HCT116 (cell line): ENCODE measurements around the gene PFKFB3. TPM values are rescaled to one million over a fixed set of nuclear protein-coding genes. Genes with fewer than 3 reads are reported as not detected.
A peak's percentile ranks its signal among the peaks of the same experiment; 100 is the strongest.

Experiments
- ATAC-seq: fragments of 200-7000 bp; cut with Tn5 transposase; 2 replicates; pipeline ENCODE4 v1.9.1; 2020; ENCODE audit warnings: mild to moderate bottlenecking, moderate library complexity
- BruUV-seq: library from RNA; stranded (reverse); fragments of 400-500 nt; replicated peaks from 2 replicates; lab custom pipeline; 2021; lab: Mats Ljungman, UMichigan
- CTCF ChIA-PET: fragments of 300-600 bp; sonication (Branson Sonifier 250); formaldehyde crosslinking; loops from one replicate; lab custom pipeline; 2021; ENCODE audit warnings: antibody characterized with exemption; lab: Charles Lee
- POLR2A ChIA-PET: fragments of 300-600, 350-600 bp; sonication (Branson Sonifier 250); formaldehyde crosslinking; loops from one replicate; lab custom pipeline; 2021; ENCODE audit warnings: antibody characterized with exemption; lab: Charles Lee
- RAD21 ChIA-PET, 2 experiments: fragments of 300-600 bp; sonication (Branson Sonifier 250); formaldehyde crosslinking; loops; one replicate each; lab custom pipeline; 2023; ENCODE audit warnings: low total read pairs in 2 of 2; ENCODE audit not compliant: uncharacterized antibody in 2 of 2, unreplicated experiment in 2 of 2, low non-redundant PET in 1 of 2; lab: Charles Lee
- DNase-seq: peaks from one replicate; pipeline ENCODE4 v3.0.0-alpha.2; 2010; ENCODE audit warnings: low read depth, low spot score
- H2AFZ ChIP-seq: fragments of 200-600 bp; shearing (Covaris generic), sonication (generic); 2 replicates; pipeline ENCODE4 v1.6.1; 2017; ENCODE audit warnings: low read depth, mixed run types, mixed read lengths, antibody characterized with exemption, low read length; ENCODE audit not compliant: poor library complexity, severe bottlenecking
- H3K27ac ChIP-seq: 2 replicates; pipeline ENCODE4 v1.5.1; 2012; ENCODE audit warnings: low read depth, low read length
- H3K27me3 ChIP-seq: fragments of 200-600 bp; sonication (generic); 2 replicates; pipeline ENCODE4 v1.6.1; 2016; ENCODE audit warnings: mixed run types, low read length, mixed read lengths; ENCODE audit not compliant: insufficient read depth
- H3K36me3 ChIP-seq, 2 experiments: fragments of 200-500 bp in 1 of 2; fragments of 200-600 bp in 1 of 2; sonication (Bioruptor generic) in 1 of 2; sonication (generic) in 1 of 2; 2 replicates each; pipeline versions ENCODE4 v1.5.1 to v1.6.1; 2014 to 2016; ENCODE audit warnings: low read length in 2 of 2, inconsistent platforms in 1 of 2, mixed read lengths in 1 of 2, mixed run types in 1 of 2; ENCODE audit not compliant: insufficient read depth in 2 of 2, control insufficient read depth in 1 of 2
- H3K4me1 ChIP-seq, 2 experiments: fragments of 200-600 bp in 1 of 2; sonication (generic) in 1 of 2; 2 replicates each; pipeline versions ENCODE4 v1.5.1 to v1.6.1; 2012 to 2017; ENCODE audit warnings: low read length in 2 of 2, inconsistent platforms in 1 of 2, mild to moderate bottlenecking in 1 of 2, mixed read lengths in 1 of 2, mixed run types in 1 of 2, moderate library complexity in 1 of 2; ENCODE audit not compliant: insufficient read depth in 2 of 2, control insufficient read depth in 1 of 2
- H3K4me2 ChIP-seq: fragments of 200-600 bp; sonication (generic); 2 replicates; pipeline ENCODE4 v1.6.1; 2017; ENCODE audit warnings: mixed run types, low read length, mixed read lengths
- H3K4me3 ChIP-seq, 2 experiments: fragments of 200-600 bp in 1 of 2; sonication (generic) in 1 of 2; replicated peaks in 1 of 2; 2 replicates each; pipeline ENCODE4 v1.5.1; 2011 to 2016; ENCODE audit warnings: low read length in 2 of 2, control low read depth in 1 of 2, low read depth in 1 of 2, mild to moderate bottlenecking in 1 of 2, mixed read lengths in 1 of 2, mixed run types in 1 of 2
- H3K79me2 ChIP-seq: fragments of 200-600 bp; sonication (generic); 2 replicates; pipeline ENCODE4 v1.6.1; 2017; ENCODE audit warnings: mild to moderate bottlenecking, mixed run types, low read length, moderate library complexity, mixed read lengths; ENCODE audit not compliant: insufficient read depth
- H3K9ac ChIP-seq: fragments of 200-600 bp; sonication (generic); 2 replicates; pipeline ENCODE4 v1.6.1; 2016; ENCODE audit warnings: low read length, mixed read lengths
- H3K9me2 ChIP-seq: fragments of 200-600 bp; sonication (generic), shearing (Covaris generic); 2 replicates; pipeline ENCODE4 v1.6.1; 2017; ENCODE audit warnings: mixed run types, mild to moderate bottlenecking, moderate library complexity; ENCODE audit not compliant: insufficient read depth
- H3K9me3 ChIP-seq, 2 experiments: fragments of 200-500 bp in 1 of 2; fragments of 200-600 bp in 1 of 2; sonication (Bioruptor generic) in 1 of 2; sonication (generic) in 1 of 2; 2 replicates each; pipeline ENCODE4 v1.6.1; 2014 to 2017; ENCODE audit warnings: low read length in 2 of 2, mixed read lengths in 2 of 2, inconsistent platforms in 1 of 2, low read depth in 1 of 2, mild to moderate bottlenecking in 1 of 2, mixed run types in 1 of 2, moderate library complexity in 1 of 2; ENCODE audit not compliant: control insufficient read depth in 1 of 2, insufficient read depth in 1 of 2
- H4K20me1 ChIP-seq: fragments of 200-600 bp; sonication (generic), shearing (Covaris generic); 2 replicates; pipeline ENCODE4 v1.6.1; 2017; ENCODE audit warnings: mixed run types, mild to moderate bottlenecking, moderate library complexity; ENCODE audit not compliant: insufficient read depth
- ATF3 ChIP-seq: IDR thresholded peaks from 2 replicates; pipeline ENCODE4 v1.6.1; 2012
- CBX3 ChIP-seq: IDR thresholded peaks from 2 replicates; pipeline ENCODE4 v1.6.1; 2012; ENCODE audit warnings: low read depth
- CEBPB ChIP-seq: IDR thresholded peaks from 2 replicates; pipeline ENCODE4 v1.6.1; 2012; ENCODE audit warnings: low read depth
- CTCF ChIP-seq, 3 experiments: fragments of 200-600 bp in 1 of 3; sonication (generic) in 1 of 3; IDR thresholded peaks in 2 of 3; conservative IDR thresholded peaks in 1 of 3; 2 replicates each; pipeline ENCODE4 v1.5.1; 2012 to 2017; ENCODE audit warnings: low read depth in 2 of 3, low read length in 2 of 3, antibody characterized with exemption in 1 of 3, borderline replicate concordance in 1 of 3, control low read depth in 1 of 3, mild to moderate bottlenecking in 1 of 3, mixed read lengths in 1 of 3, mixed run types in 1 of 3, moderate library complexity in 1 of 3; ENCODE audit not compliant: insufficient read depth in 1 of 3
- ELF1 ChIP-seq: IDR thresholded peaks from 2 replicates; pipeline ENCODE4 v1.6.1; 2012; ENCODE audit warnings: low read depth, borderline replicate concordance
- EZH2 ChIP-seq: fragments of 200-600 bp; sonication (generic); IDR thresholded peaks from 2 replicates; pipeline ENCODE4 v1.6.1; 2017; ENCODE audit warnings: antibody characterized with exemption, mixed run types
- EZH2phosphoT487 ChIP-seq: fragments of 200-600 bp; IDR thresholded peaks from 2 replicates; pipeline ENCODE4 v1.6.1; 2018; ENCODE audit warnings: antibody characterized with exemption, borderline replicate concordance
- JUND ChIP-seq: IDR thresholded peaks from 2 replicates; pipeline ENCODE4 v1.6.1; 2012
- POLR2A ChIP-seq: IDR thresholded peaks from 2 replicates; pipeline ENCODE4 v1.7.0; 2011; ENCODE audit warnings: borderline replicate concordance; ENCODE audit not compliant: insufficient read depth, insufficient read length; ENCODE audit errors: extremely low read depth
- RAD21 ChIP-seq: IDR thresholded peaks from 2 replicates; pipeline ENCODE4 v1.6.1; 2012; ENCODE audit warnings: low read depth, mild to moderate bottlenecking
- REST ChIP-seq: IDR thresholded peaks from 2 replicates; pipeline ENCODE4 v1.6.1; 2012; ENCODE audit warnings: low read depth
- SRF ChIP-seq: IDR thresholded peaks from 2 replicates; pipeline ENCODE4 v1.6.1; 2012; ENCODE audit warnings: low read depth
- TCF7L2 ChIP-seq: IDR thresholded peaks from 2 replicates; pipeline ENCODE4 v1.7.0; 2011; ENCODE audit warnings: borderline replicate concordance, inconsistent platforms; ENCODE audit not compliant: insufficient read depth, insufficient read length; ENCODE audit errors: extremely low read depth
- YY1 ChIP-seq: IDR thresholded peaks from 2 replicates; pipeline ENCODE4 v1.6.1; 2011; ENCODE audit warnings: low read length, low read depth, moderate library complexity, mild to moderate bottlenecking; ENCODE audit not compliant: insufficient replicate concordance; ENCODE audit errors: extremely low read depth
- ZNF274 ChIP-seq: fragments of 200-500 bp; sonication (Bioruptor generic); IDR thresholded peaks from 2 replicates; pipeline ENCODE4 v1.6.1; 2014; ENCODE audit warnings: mild to moderate bottlenecking, low read depth, low read length, inconsistent platforms
- intact Hi-C: fragments of 100-400 bp; cut with micrococcal nuclease; formaldehyde crosslinking; loops from 2 replicates; pipeline ENCODE4 v1.10.0; 2022
- total RNA-seq: library from RNA; stranded (reverse); gene quantifications from one replicate; pipeline ENCODE4 v1.2.1, GENCODE V29; 2021; ENCODE audit not compliant: unreplicated experiment

Gene PFKFB3
- total RNA-seq, 1 experiment from 2014 or later: 50.8 TPM

GRCh38 chr10:6280291-6280690 lies 77.6 kb downstream of the PFKFB3 start:
- Histone ChIP-seq H3K4me2 (peak overlapping the region; percentile 64), H3K4me3 (no peak overlapping the region), H3K27me3 (no peaks in the 10 kb centered on the region), H3K9ac (peak overlapping the region; percentile 44; the same call in 1 of the 2 replicates), H4K20me1 (no peaks in the 10 kb centered on the region), H3K36me3 (no peaks in the 10 kb centered on the region), H3K9me2 (no peaks in the 10 kb centered on the region), H2AFZ (no peak overlapping the region), H3K27ac (peak overlapping the region; percentile 63), H3K79me2 (no peaks in the 10 kb centered on the region), H3K9me3 (no peaks in the 10 kb centered on the region), H3K4me1 (peaks cover 26 to 39% of the 10 kb centered on the region in 2 experiments)
- intact Hi-C loops: loop anchor here (5.0 kb wide), 1 partner anchor 1537 kb away; the partner anchor contains the start of gene TAF3
- POLR2A ChIA-PET: no interaction called here
- no TSS peak for BruUV-seq
- CTCF ChIA-PET: no interaction called here
- RAD21 ChIA-PET: no interaction called here
- ATAC-seq (peak; percentile 37), DNase-seq (no peak)
- TF ChIP-seq EZH2 (no peak), RAD21 (no peak), CTCF (IDR thresholded peaks at IDR 0.05 in 2 of 3, conservative IDR thresholded peaks at IDR 0.05 in 1 of 3; ENCODE audit: borderline replicate concordance in 1 of 3, insufficient read depth in 1 of 3, low read depth in 2 of 3, low read length in 2 of 3) (no peak), CBX3 (no peak), TCF7L2 (no peak), EZH2phosphoT487 (no peak), ZNF274 (no peak), YY1 (no peak), SRF (no peak), ELF1 (no peak), REST (no peak), JUND (no peak), CEBPB (no peak), POLR2A (no peak), ATF3 (no peak)
